HepG2 (cell line): Measurements from ENCODE around the gene ACTA2. TPM values are rescaled to one million over a fixed set of nuclear protein-coding genes. Genes with fewer than 3 reads are reported as not detected.

ENCODE experiments used
- ATAC-seq: fragments of 200-7000 bp; cut with Tn5 transposase; 3 replicates; pipeline ENCODE4 v1.9.1; 2020; ENCODE audit warnings: mild to moderate bottlenecking, moderate library complexity
- BruUV-seq: library from RNA; stranded (reverse); fragments of 400-500 nt; replicated peaks from 2 replicates; lab custom pipeline; 2021; lab: Mats Ljungman, UMichigan
- CTCF ChIA-PET: fragments of 300-600 bp; formaldehyde crosslinking; extraction: SDS; loops from one replicate; lab custom pipeline; 2021; ENCODE audit warnings: low total read pairs, inconsistent platforms, low intra/inter-chr PET ratio; lab: Yijun Ruan, JAX
- POLR2A ChIA-PET: fragments of 350-600 bp; sonication (Branson Sonifier 250); formaldehyde crosslinking; loops from one replicate; lab custom pipeline; 2020; ENCODE audit warnings: antibody characterized with exemption, inconsistent platforms; lab: Yijun Ruan, JAX
- DNase-seq: peaks from one replicate; pipeline ENCODE4 v3.0.0-alpha.2; 2015; ENCODE audit warnings: low spot score
- FAIRE-seq: peaks from 3 replicates; lab custom pipeline; 2011; peaks lifted over from hg19 to GRCh38; lab: Jason Lieb, UNC
- H2AFZ ChIP-seq: one replicate; pipeline ENCODE4 v1.6.1; 2011; ENCODE audit warnings: low read length, inconsistent platforms
- H3K27ac ChIP-seq: fragments of 300-600 bp; 3 replicates; pipeline ENCODE4 v1.8.0; 2011; ENCODE audit warnings: mixed run types, mild to moderate bottlenecking, mixed read lengths, low read length, inconsistent platforms; ENCODE audit not compliant: insufficient read depth; ENCODE audit errors: extremely low read length
- H3K27me3 ChIP-seq, 2 experiments: fragments of 200-600 bp in 1 of 2; 2 replicates in 1 of 2; 3 replicates in 1 of 2; pipeline versions ENCODE4 v1.6.0 to v1.8.0; 2011; ENCODE audit warnings: low read length in 2 of 2, mild to moderate bottlenecking in 2 of 2, moderate library complexity in 2 of 2, inconsistent platforms in 1 of 2; ENCODE audit not compliant: insufficient read depth in 2 of 2, control insufficient read depth in 1 of 2
- H3K36me3 ChIP-seq, 2 experiments: fragments of 200-600 bp in 1 of 2; replicated peaks in 1 of 2; 2 replicates in 1 of 2; 3 replicates in 1 of 2; pipeline versions ENCODE4 v1.5.1 to v1.8.0; 2011; ENCODE audit warnings: low read length in 2 of 2, inconsistent platforms in 1 of 2; ENCODE audit not compliant: insufficient read depth in 2 of 2, control insufficient read depth in 1 of 2
- H3K4me1 ChIP-seq: 2 replicates; pipeline ENCODE4 v1.5.1; 2012; ENCODE audit warnings: low read length, inconsistent platforms; ENCODE audit not compliant: insufficient read depth
- H3K4me2 ChIP-seq: 2 replicates; pipeline ENCODE4 v1.6.0; 2011; ENCODE audit warnings: low read depth, low read length, inconsistent platforms
- H3K4me3 ChIP-seq, 3 experiments: fragments of 200-600 bp in 1 of 3; sonication (generic), shearing (Covaris generic) in 1 of 3; replicated peaks in 1 of 3; 2 replicates each; pipeline ENCODE4 v1.5.1; 2011 to 2016; ENCODE audit warnings: low read length in 3 of 3, inconsistent platforms in 2 of 3, low read depth in 2 of 3, mild to moderate bottlenecking in 2 of 3, control low read depth in 1 of 3, mixed read lengths in 1 of 3; ENCODE audit not compliant: insufficient read depth in 1 of 3
- H3K79me2 ChIP-seq: one replicate; pipeline ENCODE4 v1.6.1; 2011; ENCODE audit warnings: low read length, inconsistent platforms; ENCODE audit not compliant: insufficient read depth
- H3K9ac ChIP-seq: 2 replicates; pipeline ENCODE4 v1.6.0; 2011; ENCODE audit warnings: mild to moderate bottlenecking, low read depth, low read length, inconsistent platforms; ENCODE audit not compliant: insufficient read depth
- H3K9me3 ChIP-seq: 2 replicates; pipeline ENCODE4 v1.5.1; 2012; ENCODE audit warnings: mild to moderate bottlenecking, low read length
- H4K20me1 ChIP-seq: 2 replicates; pipeline ENCODE4 v1.6.0; 2011; ENCODE audit warnings: inconsistent platforms, mild to moderate bottlenecking, low read length, moderate library complexity; ENCODE audit not compliant: insufficient read depth
- DR1 ChIP-seq: sonication (generic); formaldehyde crosslinking; IDR thresholded peaks from 2 replicates; pipeline ENCODE4 v1.8.0; 2021; ENCODE audit warnings: mild to moderate bottlenecking, missing genetic modification reagents, inconsistent platforms
- GTF3A ChIP-seq: sonication (generic); formaldehyde crosslinking; conservative IDR thresholded peaks from 2 replicates; pipeline ENCODE4 v1.4.0; 2020; ENCODE audit warnings: mild to moderate bottlenecking, missing genetic modification reagents
- KLF13 ChIP-seq: sonication (generic); formaldehyde crosslinking; IDR thresholded peaks from 2 replicates; pipeline ENCODE4 v1.4.0; 2020; ENCODE audit warnings: mild to moderate bottlenecking, missing genetic modification reagents
- MAZ ChIP-seq, 2 experiments: sonication (generic) in 1 of 2; formaldehyde crosslinking in 1 of 2; IDR thresholded peaks; 2 replicates each; pipeline versions ENCODE4 v1.5.0 to v1.6.1; 2012 to 2020; ENCODE audit warnings: low read depth in 2 of 2, mild to moderate bottlenecking in 2 of 2, borderline replicate concordance in 1 of 2, improper control_type of control experiment in 1 of 2, low read length in 1 of 2, missing genetic modification reagents in 1 of 2, moderate library complexity in 1 of 2
- MXD4 ChIP-seq: IDR thresholded peaks from 2 replicates; pipeline ENCODE4 v1.6.1; 2016; ENCODE audit warnings: mild to moderate bottlenecking, missing biosample characterization, missing genetic modification reagents
- PAWR ChIP-seq: sonication (generic); formaldehyde crosslinking; IDR thresholded peaks from 2 replicates; pipeline ENCODE4 v1.4.0; 2020; ENCODE audit warnings: missing genetic modification reagents, mild to moderate bottlenecking, borderline replicate concordance
- PHF21A ChIP-seq: sonication (generic); formaldehyde crosslinking; IDR thresholded peaks from 2 replicates; pipeline ENCODE4 v1.5.0; 2020; ENCODE audit warnings: mild to moderate bottlenecking, missing genetic modification reagents
- SNAPC2 ChIP-seq: sonication (generic); formaldehyde crosslinking; IDR thresholded peaks from 2 replicates; pipeline ENCODE4 v1.8.1; 2022; ENCODE audit warnings: mild to moderate bottlenecking, missing genetic modification reagents
- SOX5 ChIP-seq: IDR thresholded peaks from 2 replicates; pipeline ENCODE4 v1.6.1; 2016; ENCODE audit warnings: borderline replicate concordance
- ZBTB20 ChIP-seq: sonication (generic); formaldehyde crosslinking; IDR thresholded peaks from 2 replicates; pipeline ENCODE4 v1.8.1; 2023; ENCODE audit warnings: missing genetic modification reagents, low read depth, mild to moderate bottlenecking, borderline replicate concordance
- WGBS: methylation state at CpG from one replicate; pipeline ENCODE4 v1.1.6; 2017; ENCODE audit warnings: low lambda C conversion rate; 5-methylcytosine and 5-hydroxymethylcytosine counted together
- in situ Hi-C: cut with HindIII; loops from 2 replicates; pipeline ENCODE4 v1.10.0; 2017; ENCODE audit warnings: low pct_unique_long_range_greater_than_20kb; ENCODE audit not compliant: extremely low pct_ligation_motif_present
- intact Hi-C: fragments of 100-400 bp; cut with micrococcal nuclease; formaldehyde crosslinking; loops from one replicate; pipeline ENCODE4 v1.10.0; 2022; ENCODE audit not compliant: unreplicated experiment
- polyA plus RNA-seq, 8 experiments: library from polyadenylated mRNA; depleted of rRNA in 3 of 8; stranded (reverse) in 7 of 8; unstranded in 1 of 8; fragments of >200 nt; fragmentation: Illumina TruSeq in 4 of 8; extraction: Trizol in 4 of 8; gene quantifications; 2 replicates each; pipeline versions ENCODE4 v1.2.1 to v1.2.3, GENCODE V29; 2011 to 2016; ENCODE audit warnings: low read depth in 4 of 8, missing spikeins in 1 of 8, mixed read lengths in 1 of 8; ENCODE audit not compliant: insufficient read depth in 1 of 8
- total RNA-seq, 5 experiments: library from RNA; depleted of rRNA; stranded (reverse); fragments of >200 nt; fragmentation: Illumina TruSeq; extraction: Trizol; gene quantifications; 2 replicates each; pipeline ENCODE4 v1.2.3, GENCODE V29; 2016; ENCODE audit warnings: low read depth in 1 of 5

Gene ACTA2
- total and polyA plus RNA-seq, 2 of the 13 experiments (the other 11 are each of a cell fraction or from before 2014, with no cell fraction given): 21.8 to 59.9 TPM

DNA sequence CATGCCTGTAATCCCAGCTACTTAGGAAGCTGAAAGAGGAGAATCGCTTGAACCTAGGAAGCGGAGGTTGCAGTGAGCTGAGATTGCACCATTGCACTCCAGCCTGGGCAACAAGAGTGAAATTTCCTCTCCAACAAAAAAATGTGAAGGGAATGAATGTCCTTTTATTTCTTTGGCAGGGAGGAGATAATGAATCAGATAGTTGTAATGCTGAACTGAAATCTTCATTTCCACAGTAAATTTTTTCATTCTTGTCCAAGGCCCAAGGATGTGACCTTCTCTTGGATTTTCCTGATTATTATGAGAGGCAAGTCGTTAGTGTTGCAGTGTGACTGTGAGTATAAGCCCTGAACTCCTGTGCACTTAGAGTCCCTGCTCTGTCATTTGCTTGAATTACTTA is 59.0 kb downstream of the ACTA2 start:
- in situ Hi-C loops (no loop called here), intact Hi-C loops (no loop called here)
- Histone ChIP-seq H3K9ac (no peak overlapping the region), H3K79me2 (no peaks in the 10 kb centered on the region), H3K4me3 (no peak overlapping the region), H3K36me3 (no peaks in the 10 kb centered on the region), H3K9me3 (no peaks in the 10 kb centered on the region), H3K4me2 (no peak overlapping the region), H3K27me3 (no peaks in the 10 kb centered on the region), H2AFZ (no peak overlapping the region), H3K27ac (no peak overlapping the region), H3K4me1 (peaks cover 34% of the 10 kb centered on the region), H4K20me1 (no peaks in the 10 kb centered on the region)
- ATAC-seq: no peak
- TF ChIP-seq PAWR (CRISPR knock-in tag) (no peak), SNAPC2 (CRISPR knock-in tag) (no peak), GTF3A (no peak), KLF13 (CRISPR knock-in tag) (no peak), ZBTB20 (CRISPR knock-in tag) (no peak), MXD4 (CRISPR knock-in tag) (no peak), DR1 (no peak)
- POLR2A ChIA-PET: no interaction called here
- DNase-seq: no peak
- CTCF ChIA-PET: no interaction called here
- 75% methylated on average over 3 of the region's 3 CpGs for WGBS
- FAIRE-seq: no peak
- no TSS peak for BruUV-seq

- intact Hi-C loops: no loop called here
- Histone ChIP-seq H3K4me3 (no peak overlapping the region), H3K4me2 (no peak overlapping the region), H4K20me1 (no peaks in the 10 kb centered on the region), H3K27me3 (no peaks in the 10 kb centered on the region), H3K79me2 (no peaks in the 10 kb centered on the region), H3K36me3 (no peaks in the 10 kb centered on the region), H3K4me1 (peaks cover 26% of the 10 kb centered on the region), H3K27ac (no peak overlapping the region), H3K9ac (no peak overlapping the region), H2AFZ (no peak overlapping the region), H3K9me3 (no peaks in the 10 kb centered on the region)
- POLR2A ChIA-PET: no interaction called here
- no CpG with 5 or more reads among the region's 2 CpGs for WGBS
- in situ Hi-C loops: no loop called here
- BruUV-seq: no TSS peak
- DNase-seq: no peak
- no peak for ATAC-seq
- no peak for FAIRE-seq
- TF ChIP-seq PHF21A (CRISPR knock-in tag) (no peak), MAZ (IDR thresholded peaks at IDR 0.05; ENCODE audit: borderline replicate concordance, low read depth, low read length) (no peak), MAZ (CRISPR knock-in tag; IDR thresholded peaks at IDR 0.05; ENCODE audit: low read depth) (no peak), SOX5 (CRISPR knock-in tag) (no peak)
- CTCF ChIA-PET: no interaction called here
Observed at GRCh38 chr10:88892222-88892967, 60.2 kb downstream of the ACTA2 start.
